Measurements from ENCODE around the gene HFM1. TPM values are rescaled to one million over a fixed set of nuclear protein-coding genes. Genes with fewer than 3 reads are reported as not detected.
"Not testable (repeated sequence)": the region's sequence is repeated elsewhere in the genome, so short reads cannot be mapped to it uniquely, and the experiment has no call there.

HFM1 gene
- total and polyA plus RNA-seq, 2 experiments from 2014 or later, result 0.39 to 3.6 TPM

DNA sequence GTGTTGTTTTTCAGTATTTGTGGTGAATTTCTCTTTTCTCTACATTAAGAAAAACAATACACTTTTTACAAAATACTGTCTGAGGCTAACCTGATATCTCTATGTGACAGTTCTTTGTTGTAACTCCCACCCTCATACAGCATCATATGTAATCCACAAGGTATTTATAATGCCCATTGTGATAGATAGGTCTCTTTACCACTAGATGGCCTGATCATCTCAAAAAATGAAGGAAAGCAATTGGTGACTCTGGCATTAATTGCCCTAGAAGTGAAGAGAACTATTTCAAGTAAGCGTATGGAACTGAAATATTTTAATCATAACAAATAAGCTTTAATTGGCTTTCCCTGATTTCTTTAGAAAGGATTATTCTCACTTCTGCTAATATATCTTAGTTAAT is 36.2 kb upstream of the HFM1 start:
- H3K4me2 ChIP-seq, result no peak overlapping the region
- no peak overlapping the region for H3K4me3 ChIP-seq
- H3K36me3 ChIP-seq (replicated peaks; ENCODE audit: insufficient read depth, low read depth), result no peaks in the 10 kb centered on the region
- WGBS (ENCODE audit: low lambda C conversion rate, missing lambda C conversion rate), result 95% methylated on average over 1 of the region's 1 CpG
- H3K27me3 ChIP-seq, result no peaks in the 10 kb centered on the region
- H3K9me3 ChIP-seq (ENCODE audit: low read depth), result no peaks in the 10 kb centered on the region
- no peak for DNase-seq (ENCODE audit: low spot score)
- no peaks in the 10 kb centered on the region for H4K20me1 ChIP-seq (ENCODE audit: insufficient read depth, poor library complexity, severe bottlenecking)
- H3K79me2 ChIP-seq, result no peaks in the 10 kb centered on the region
- TF ChIP-seq EZH2phosphoT487 (IDR thresholded peaks at IDR 0.05; ENCODE audit: low read depth, severe bottlenecking, unreplicated experiment), result no peak
- TF ChIP-seq, protein P1, sequence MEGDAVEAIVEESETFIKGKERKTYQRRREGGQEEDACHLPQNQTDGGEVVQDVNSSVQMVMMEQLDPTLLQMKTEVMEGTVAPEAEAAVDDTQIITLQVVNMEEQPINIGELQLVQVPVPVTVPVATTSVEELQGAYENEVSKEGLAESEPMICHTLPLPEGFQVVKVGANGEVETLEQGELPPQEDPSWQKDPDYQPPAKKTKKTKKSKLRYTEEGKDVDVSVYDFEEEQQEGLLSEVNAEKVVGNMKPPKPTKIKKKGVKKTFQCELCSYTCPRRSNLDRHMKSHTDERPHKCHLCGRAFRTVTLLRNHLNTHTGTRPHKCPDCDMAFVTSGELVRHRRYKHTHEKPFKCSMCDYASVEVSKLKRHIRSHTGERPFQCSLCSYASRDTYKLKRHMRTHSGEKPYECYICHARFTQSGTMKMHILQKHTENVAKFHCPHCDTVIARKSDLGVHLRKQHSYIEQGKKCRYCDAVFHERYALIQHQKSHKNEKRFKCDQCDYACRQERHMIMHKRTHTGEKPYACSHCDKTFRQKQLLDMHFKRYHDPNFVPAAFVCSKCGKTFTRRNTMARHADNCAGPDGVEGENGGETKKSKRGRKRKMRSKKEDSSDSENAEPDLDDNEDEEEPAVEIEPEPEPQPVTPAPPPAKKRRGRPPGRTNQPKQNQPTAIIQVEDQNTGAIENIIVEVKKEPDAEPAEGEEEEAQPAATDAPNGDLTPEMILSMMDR (IDR thresholded peaks at IDR 0.05; ENCODE audit: poor library complexity), result peak; percentile 25
- no peak overlapping the region for H3K27ac ChIP-seq
- no peak overlapping the region for H2AFZ ChIP-seq
- no peaks in the 10 kb centered on the region for H3K4me1 ChIP-seq (ENCODE audit: insufficient read depth)
- H3K9me2 ChIP-seq (replicated peaks; ENCODE audit: insufficient read depth), result no peaks in the 10 kb centered on the region

DNA sequence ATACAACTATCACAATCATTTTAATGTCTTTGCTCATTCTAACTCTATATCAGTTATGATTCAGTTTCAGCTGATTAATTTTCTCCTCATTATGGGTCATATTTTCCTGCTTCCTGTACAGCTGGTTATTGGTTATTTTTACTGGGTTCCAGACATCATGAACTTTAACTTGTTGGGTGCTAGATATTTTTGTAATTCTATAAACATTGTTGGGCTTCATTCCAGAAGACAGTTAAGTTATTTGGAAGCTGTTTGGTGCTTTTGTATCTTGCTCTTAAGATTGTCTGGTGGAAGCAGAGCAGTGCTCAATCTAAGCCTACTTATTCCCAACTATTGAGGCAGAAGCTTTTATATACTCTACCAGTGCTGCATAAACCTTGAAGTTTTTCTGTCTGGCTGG is 34.4 kb upstream of the HFM1 start:
- Histone ChIP-seq H3K4me3 (no peak overlapping the region), H3K79me2 (no peaks in the 10 kb centered on the region), H3K9me3 (ENCODE audit: low read depth) (no peaks in the 10 kb centered on the region), H3K27me3 (no peaks in the 10 kb centered on the region), H2AFZ (no peak overlapping the region), H3K36me3 (replicated peaks; ENCODE audit: insufficient read depth, low read depth) (no peaks in the 10 kb centered on the region), H3K4me1 (ENCODE audit: insufficient read depth) (no peaks in the 10 kb centered on the region), H3K9me2 (replicated peaks; ENCODE audit: insufficient read depth) (no peaks in the 10 kb centered on the region), H4K20me1 (ENCODE audit: insufficient read depth, poor library complexity, severe bottlenecking) (no peaks in the 10 kb centered on the region), H3K27ac (no peak overlapping the region), H3K4me2 (no peak overlapping the region)
- no peak for DNase-seq (ENCODE audit: low spot score)
- TF ChIP-seq EZH2 (IDR thresholded peaks at IDR 0.05; ENCODE audit: borderline replicate concordance) (no peak), EZH2phosphoT487 (IDR thresholded peaks at IDR 0.05; ENCODE audit: low read depth, severe bottlenecking, unreplicated experiment) (no peak)
- TF ChIP-seq, protein P1 (IDR thresholded peaks at IDR 0.05; ENCODE audit: poor library complexity), result no peak

DNA sequence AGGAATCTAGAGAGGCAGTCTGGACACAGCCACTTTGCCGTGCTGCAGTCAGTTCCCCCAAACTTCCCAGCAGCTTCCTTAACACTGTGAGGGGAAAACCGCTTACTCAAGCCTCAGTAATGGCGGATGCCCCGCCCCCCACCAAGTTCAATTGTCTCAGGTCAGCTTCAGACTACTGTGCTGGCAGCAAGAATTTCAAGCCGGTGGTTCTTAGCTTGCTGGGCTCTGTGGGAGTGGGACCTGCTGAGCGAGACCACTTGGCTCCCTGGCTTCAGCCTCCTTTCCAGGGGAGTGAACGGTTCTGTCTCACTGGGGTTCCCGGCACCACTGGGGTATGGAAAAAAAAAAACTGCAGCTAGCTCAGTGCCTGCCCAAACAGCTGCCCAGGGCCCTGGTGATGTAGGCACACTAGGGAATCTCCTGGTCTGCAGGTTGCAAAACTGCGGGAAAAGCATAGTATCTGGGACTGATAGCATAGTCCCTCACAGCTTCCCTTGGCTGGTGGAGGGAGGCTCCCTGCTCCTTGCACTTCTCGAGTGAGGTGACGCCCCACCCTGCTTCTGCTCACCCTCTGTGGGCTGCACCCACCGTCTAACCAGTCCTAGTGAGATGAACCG is 23.7 kb upstream of the HFM1 start:
- H3K36me3 ChIP-seq (replicated peaks; ENCODE audit: insufficient read depth, low read depth), result no peaks in the 10 kb centered on the region
- no peaks in the 10 kb centered on the region for H3K9me2 ChIP-seq (replicated peaks; ENCODE audit: insufficient read depth)
- no peak overlapping the region for H2AFZ ChIP-seq
- no peaks in the 10 kb centered on the region for H3K4me1 ChIP-seq (ENCODE audit: insufficient read depth)
- no peak overlapping the region for H3K27ac ChIP-seq
- H3K79me2 ChIP-seq, result no peaks in the 10 kb centered on the region
- no peaks in the 10 kb centered on the region for H3K27me3 ChIP-seq
- DNase-seq (ENCODE audit: low spot score), result peak; percentile 9
- no peaks in the 10 kb centered on the region for H3K9me3 ChIP-seq (ENCODE audit: low read depth)
- TF ChIP-seq EZH2phosphoT487 (IDR thresholded peaks at IDR 0.05; ENCODE audit: low read depth, severe bottlenecking, unreplicated experiment) (no peak), EZH2 (IDR thresholded peaks at IDR 0.05; ENCODE audit: borderline replicate concordance) (no peak)
- TF ChIP-seq, protein P1 (IDR thresholded peaks at IDR 0.05; ENCODE audit: poor library complexity), result no peak
- WGBS (ENCODE audit: low lambda C conversion rate, missing lambda C conversion rate), result 59% methylated on average over 13 of the region's 13 CpGs
- no peaks in the 10 kb centered on the region for H4K20me1 ChIP-seq (ENCODE audit: insufficient read depth, poor library complexity, severe bottlenecking)
- peak overlapping the region; percentile 57 for H3K4me2 ChIP-seq
- H3K4me3 ChIP-seq, result no peak overlapping the region

DNA sequence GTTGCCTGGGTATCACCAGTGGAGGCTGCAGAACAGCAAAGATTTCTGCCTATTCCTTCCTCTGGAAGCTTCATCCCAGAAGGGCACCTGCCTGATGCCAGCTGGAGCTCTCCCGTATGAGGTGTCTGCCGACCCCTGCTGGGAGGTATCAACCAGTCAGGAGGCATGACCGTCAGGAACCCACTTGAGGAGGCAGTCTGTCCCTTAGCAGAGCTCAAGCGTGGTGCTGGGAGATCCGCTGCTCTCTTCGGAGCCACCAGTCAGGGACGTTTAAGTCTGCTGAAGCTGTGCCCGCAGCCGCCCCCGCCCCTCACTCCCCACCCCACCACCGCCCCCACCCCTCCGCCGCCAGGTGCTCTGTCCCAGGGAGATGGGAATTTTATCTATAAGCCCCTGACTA is 23.1 kb upstream of the HFM1 start:
- Histone ChIP-seq H4K20me1 (ENCODE audit: insufficient read depth, poor library complexity, severe bottlenecking) (no peaks in the 10 kb centered on the region), H3K9me3 (ENCODE audit: low read depth) (no peaks in the 10 kb centered on the region), H3K4me2 (peak overlapping the region; percentile 57), H3K36me3 (replicated peaks; ENCODE audit: insufficient read depth, low read depth) (no peaks in the 10 kb centered on the region), H3K4me3 (no peak overlapping the region), H3K27ac (no peak overlapping the region), H3K9me2 (replicated peaks; ENCODE audit: insufficient read depth) (no peaks in the 10 kb centered on the region), H3K4me1 (ENCODE audit: insufficient read depth) (no peaks in the 10 kb centered on the region), H2AFZ (no peak overlapping the region), H3K79me2 (no peaks in the 10 kb centered on the region), H3K27me3 (no peaks in the 10 kb centered on the region)
- WGBS (ENCODE audit: low lambda C conversion rate, missing lambda C conversion rate), result 54% methylated on average over 9 of the region's 13 CpGs
- DNase-seq (ENCODE audit: low spot score), result peak; percentile 4
- TF ChIP-seq EZH2 (IDR thresholded peaks at IDR 0.05; ENCODE audit: borderline replicate concordance), result no peak
- no peak for TF ChIP-seq EZH2phosphoT487 (IDR thresholded peaks at IDR 0.05; ENCODE audit: low read depth, severe bottlenecking, unreplicated experiment)
- TF ChIP-seq, protein P1 (IDR thresholded peaks at IDR 0.05; ENCODE audit: poor library complexity), result no peak

DNA sequence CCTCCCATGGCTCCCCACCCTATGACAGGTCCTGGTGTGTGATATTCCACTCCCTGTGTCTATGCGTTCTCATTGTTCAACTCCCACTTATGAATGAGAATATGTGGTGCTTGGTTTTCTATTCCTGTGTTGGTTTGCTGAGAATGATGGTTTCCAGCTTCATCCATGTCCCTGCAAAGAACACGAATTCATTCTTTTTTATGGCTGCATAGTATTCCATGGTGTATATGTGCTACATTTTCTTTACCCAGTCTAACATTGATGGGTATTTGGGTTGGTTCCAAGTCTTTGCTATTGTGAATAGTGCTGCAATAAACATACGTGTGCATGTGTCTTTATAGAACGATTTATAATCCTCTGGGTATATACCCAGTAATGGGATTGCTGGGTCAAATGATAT is 17.9 kb upstream of the HFM1 start:
- not testable (repeated sequence) for H3K4me1 ChIP-seq (ENCODE audit: insufficient read depth); H3K36me3 ChIP-seq (replicated peaks; ENCODE audit: insufficient read depth, low read depth); H2AFZ ChIP-seq; H4K20me1 ChIP-seq (ENCODE audit: insufficient read depth, poor library complexity, severe bottlenecking); H3K79me2 ChIP-seq; H3K27me3 ChIP-seq; H3K9me3 ChIP-seq (ENCODE audit: low read depth); H3K9me2 ChIP-seq (replicated peaks; ENCODE audit: insufficient read depth); DNase-seq (ENCODE audit: low spot score); H3K4me2 ChIP-seq; H3K4me3 ChIP-seq; H3K27ac ChIP-seq
- WGBS (ENCODE audit: low lambda C conversion rate, missing lambda C conversion rate), result 90% methylated on average over 4 of the region's 4 CpGs

All from hepatocyte (in vitro differentiated cells).